HG02571 (cell line): ENCODE results near the gene IRX3.

Source experiments
- ATAC-seq: cut with Tn5 transposase; IDR thresholded peaks from one replicate; pipeline ENCODE4 v1.9.1; 2021; ENCODE audit warnings: mild to moderate bottlenecking, moderate library complexity; ENCODE audit not compliant: unreplicated experiment

IRX3 gene

GRCh38 chr16:54240271-54241129 is 46.1 kb downstream of the IRX3 start:
- ATAC-seq: no peak

- no peak for ATAC-seq
These were observed 47.1 kb downstream of the IRX3 start for GRCh38 chr16:54239456-54239855.

- ATAC-seq: no peak
These were observed 49.8 kb downstream of the IRX3 start for GRCh38 chr16:54236773-54237172.

- ATAC-seq: no peak
These were observed 53.0 kb downstream of the IRX3 start for GRCh38 chr16:54233615-54234014.
